Sigmoid colon (tissue), 7 donors: ENCODE data around the gene CDC42BPB. TPM values are rescaled to one million over a fixed set of nuclear protein-coding genes. Genes with fewer than 3 reads are reported as not detected.
A peak's percentile ranks its signal among the peaks of the same experiment; 100 is the strongest.

ENCODE experiments used
- DNase-seq: peaks from one replicate; pipeline ENCODE4 v3.0.0-alpha.2; 2019
- H3K27ac ChIP-seq, 4 donors: fragments of 200-600 bp; sonication (generic); one replicate each; pipeline ENCODE4 v1.5.1; 2016 to 2019; ENCODE audit warnings: mild to moderate bottlenecking in 1 of 4
- H3K27me3 ChIP-seq, 3 donors: fragments of 200-600 bp; sonication (generic); one replicate each; pipeline ENCODE4 v1.5.1; 2019; ENCODE audit warnings: mild to moderate bottlenecking in 1 of 3
- H3K36me3 ChIP-seq, 4 donors: fragments of 200-600 bp; sonication (generic); one replicate each; pipeline ENCODE4 v1.5.1; 2016 to 2019
- H3K4me1 ChIP-seq, 4 donors: fragments of 200-600 bp; sonication (generic); one replicate each; pipeline ENCODE4 v1.5.1; 2017 to 2019
- H3K4me3 ChIP-seq, 4 donors: fragments of 200-600 bp; sonication (generic); one replicate each; pipeline ENCODE4 v1.5.1; 2017 to 2019; ENCODE audit warnings: mild to moderate bottlenecking in 2 of 4, moderate library complexity in 1 of 4
- H3K9me3 ChIP-seq, 4 donors: fragments of 200-600 bp in 3 of 4; sonication (generic) in 3 of 4; one replicate each; pipeline versions ENCODE4 v1.5.1 to v1.6.1; 2013 to 2019
- EP300 ChIP-seq, 4 donors: sonication (generic); formaldehyde crosslinking; IDR thresholded peaks; one replicate each; pipeline ENCODE4 v1.6.1; 2017; ENCODE audit warnings: antibody characterized with exemption in 4 of 4
- POLR2A ChIP-seq, 2 donors: fragments of 450-650 bp; IDR thresholded peaks; one replicate each; pipeline ENCODE4 v1.6.1; 2016; ENCODE audit warnings: antibody characterized with exemption in 2 of 2, mild to moderate bottlenecking in 2 of 2, moderate library complexity in 2 of 2
- POLR2AphosphoS5 ChIP-seq, 4 donors: sonication (generic); formaldehyde crosslinking; IDR thresholded peaks; one replicate each; pipeline ENCODE4 v1.6.1; 2017; ENCODE audit warnings: antibody characterized with exemption in 4 of 4
- WGBS, 2 donors: extraction: QIAGEN DNeasy Blood & Tissue Kit; methylation state at CpG; one replicate each; pipeline ENCODE4 v1.1.7; 2013; 5-methylcytosine and 5-hydroxymethylcytosine counted together
- intact Hi-C: fragments of 100-400 bp; cut with DNase I; formaldehyde crosslinking; loops from one replicate; pipeline ENCODE4 v1.15.1; 2023
- polyA plus RNA-seq, 3 donors: library from polyadenylated mRNA; stranded (reverse); fragments of 200-250 nt; gene quantifications; one replicate each; pipeline ENCODE4 v1.2.3, GENCODE V29; 2013
- total RNA-seq, 4 donors: library from RNA; depleted of rRNA; stranded (reverse); fragments of >200 nt; gene quantifications; one replicate each; pipeline ENCODE4 v1.1.0, GENCODE V29; 2016
- TF ChIP-seq, protein P1 (sequence below), 4 experiments: fragments of 450-650 bp in 3 of 4; fragments of 200-600 bp in 1 of 4; IDR thresholded peaks; one replicate each; pipeline ENCODE4 v1.5.1; 2016 to 2019; ENCODE audit warnings: antibody characterized with exemption in 4 of 4, mild to moderate bottlenecking in 3 of 4, moderate library complexity in 2 of 4
- donor health status: healthy with polysubstance abuse.
- donor health status: Bipolar disorder and iron deficiency.
- donor health status: healthy.

CDC42BPB gene
- total and polyA plus RNA-seq, 7 donors = 18.0 to 82.3 (median 58.5) TPM

GRCh38 chr14:103065861-103066260 is 8.5 kb upstream of the CDC42BPB start:
- H3K27me3 ChIP-seq = no peaks in the 10 kb centered on the region
- TF ChIP-seq POLR2AphosphoS5 (IDR thresholded peaks at IDR 0.05) (no peak), EP300 (IDR thresholded peaks at IDR 0.05) (no peak), POLR2A (IDR thresholded peaks at IDR 0.05) (no peak)
- TF ChIP-seq, protein P1, sequence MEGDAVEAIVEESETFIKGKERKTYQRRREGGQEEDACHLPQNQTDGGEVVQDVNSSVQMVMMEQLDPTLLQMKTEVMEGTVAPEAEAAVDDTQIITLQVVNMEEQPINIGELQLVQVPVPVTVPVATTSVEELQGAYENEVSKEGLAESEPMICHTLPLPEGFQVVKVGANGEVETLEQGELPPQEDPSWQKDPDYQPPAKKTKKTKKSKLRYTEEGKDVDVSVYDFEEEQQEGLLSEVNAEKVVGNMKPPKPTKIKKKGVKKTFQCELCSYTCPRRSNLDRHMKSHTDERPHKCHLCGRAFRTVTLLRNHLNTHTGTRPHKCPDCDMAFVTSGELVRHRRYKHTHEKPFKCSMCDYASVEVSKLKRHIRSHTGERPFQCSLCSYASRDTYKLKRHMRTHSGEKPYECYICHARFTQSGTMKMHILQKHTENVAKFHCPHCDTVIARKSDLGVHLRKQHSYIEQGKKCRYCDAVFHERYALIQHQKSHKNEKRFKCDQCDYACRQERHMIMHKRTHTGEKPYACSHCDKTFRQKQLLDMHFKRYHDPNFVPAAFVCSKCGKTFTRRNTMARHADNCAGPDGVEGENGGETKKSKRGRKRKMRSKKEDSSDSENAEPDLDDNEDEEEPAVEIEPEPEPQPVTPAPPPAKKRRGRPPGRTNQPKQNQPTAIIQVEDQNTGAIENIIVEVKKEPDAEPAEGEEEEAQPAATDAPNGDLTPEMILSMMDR (IDR thresholded peaks at IDR 0.05) = no peak
- H3K27ac ChIP-seq = peak overlapping the region in 1 of 4 donors; percentile 3
- 84 to 89% methylated on average over 7 of the region's 7 CpGs for WGBS, 2 donors
- H3K4me3 ChIP-seq = no peak overlapping the region
- H3K9me3 ChIP-seq = no peaks in the 10 kb centered on the region
- H3K36me3 ChIP-seq = no peaks in the 10 kb centered on the region
- no peaks in the 10 kb centered on the region for H3K4me1 ChIP-seq
- peak; percentile 48 for DNase-seq
- intact Hi-C loops = no loop called here

DNA sequence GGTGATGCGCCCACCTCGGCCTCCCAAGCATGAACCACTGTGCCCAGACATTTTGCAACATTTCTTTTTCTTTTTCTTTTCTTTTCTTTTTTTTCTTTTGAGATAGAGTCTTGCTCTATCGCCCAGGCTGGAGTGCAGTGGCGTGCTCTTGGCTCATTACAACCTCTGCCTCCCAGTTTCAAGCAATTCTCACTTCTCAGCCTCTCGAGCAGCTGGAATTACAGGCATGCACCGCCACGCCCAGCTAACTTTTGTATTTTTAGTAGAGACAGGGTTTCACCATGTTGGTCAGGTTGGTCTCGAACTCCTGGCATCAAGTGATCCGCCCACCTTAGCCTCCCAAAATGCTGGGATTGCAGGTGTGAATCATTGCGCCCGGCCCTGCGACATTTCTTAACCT is 7.6 kb upstream of the CDC42BPB start:
- no peak for TF ChIP-seq POLR2AphosphoS5 (IDR thresholded peaks at IDR 0.05)
- TF ChIP-seq POLR2A (IDR thresholded peaks at IDR 0.05) = no peak
- TF ChIP-seq, protein P1 (IDR thresholded peaks at IDR 0.05) = no peak
- TF ChIP-seq EP300 (IDR thresholded peaks at IDR 0.05) = no peak
- no peak overlapping the region for H3K27ac ChIP-seq
- 88 to 91% methylated on average over 12 of the region's 12 CpGs for WGBS, 2 donors
- no peaks in the 10 kb centered on the region for H3K36me3 ChIP-seq
- H3K4me3 ChIP-seq = no peak overlapping the region
- intact Hi-C loops = no loop called here
- peak; percentile 20 for DNase-seq
- H3K4me1 ChIP-seq = peaks cover 0 to 1% (median 0%) of the 10 kb centered on the region in 4 donors
- H3K9me3 ChIP-seq = no peaks in the 10 kb centered on the region
- no peaks in the 10 kb centered on the region for H3K27me3 ChIP-seq

GRCh38 chr14:103064436-103064835 is 7.1 kb upstream of the CDC42BPB start:
- Histone ChIP-seq H3K4me1 (peaks cover 0 to 7% (median 0%) of the 10 kb centered on the region in 4 donors), H3K4me3 (no peak overlapping the region), H3K27ac (no peak overlapping the region), H3K9me3 (no peaks in the 10 kb centered on the region), H3K36me3 (no peaks in the 10 kb centered on the region), H3K27me3 (no peaks in the 10 kb centered on the region)
- WGBS, 2 donors = 95 to 97% methylated on average over 4 of the region's 4 CpGs
- no peak for DNase-seq
- TF ChIP-seq POLR2AphosphoS5 (IDR thresholded peaks at IDR 0.05) = no peak
- TF ChIP-seq POLR2A (IDR thresholded peaks at IDR 0.05) = no peak
- TF ChIP-seq, protein P1 (IDR thresholded peaks at IDR 0.05) = no peak
- no peak for TF ChIP-seq EP300 (IDR thresholded peaks at IDR 0.05)
- intact Hi-C loops = no loop called here

GRCh38 chr14:103061482-103061976 is 4.2 kb upstream of the CDC42BPB start:
- H3K9me3 ChIP-seq = no peaks in the 10 kb centered on the region
- peak; percentile 33 for DNase-seq
- H3K36me3 ChIP-seq = no peaks in the 10 kb centered on the region
- no peak for TF ChIP-seq EP300 (IDR thresholded peaks at IDR 0.05)
- no peak for TF ChIP-seq POLR2AphosphoS5 (IDR thresholded peaks at IDR 0.05)
- TF ChIP-seq, protein P1 (IDR thresholded peaks at IDR 0.05) = no peak
- TF ChIP-seq POLR2A (IDR thresholded peaks at IDR 0.05) = no peak
- 75 to 84% methylated on average over 6 of the region's 6 CpGs for WGBS, 2 donors
- no peak overlapping the region for H3K27ac ChIP-seq
- peaks cover 0 to 22% (median 16%) of the 10 kb centered on the region in 4 donors for H3K4me1 ChIP-seq
- intact Hi-C loops = no loop called here
- H3K27me3 ChIP-seq = no peaks in the 10 kb centered on the region
- H3K4me3 ChIP-seq = no peak overlapping the region

DNA sequence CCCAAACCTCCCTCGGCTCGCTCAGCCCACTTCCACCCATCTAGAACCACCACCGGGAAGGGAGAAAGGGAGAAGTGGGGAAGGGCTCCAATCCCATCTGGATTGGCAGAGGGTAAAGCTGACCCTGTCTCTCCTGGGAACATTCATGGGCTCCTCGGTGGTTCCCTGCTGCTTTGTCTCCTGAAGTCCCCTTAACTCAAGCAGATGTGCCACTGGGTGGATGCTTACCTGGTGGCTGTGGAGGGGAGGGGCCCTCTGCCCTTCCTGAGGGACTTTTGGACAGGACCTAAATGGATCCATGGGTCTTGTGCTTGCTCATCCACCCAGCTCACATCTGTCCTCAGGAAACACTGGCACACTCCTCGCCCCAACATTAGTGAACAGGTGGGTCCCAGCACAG is 2.2 kb upstream of the CDC42BPB start:
- H3K4me3 ChIP-seq = no peak overlapping the region
- no peaks in the 10 kb centered on the region for H3K36me3 ChIP-seq
- TF ChIP-seq POLR2AphosphoS5 (IDR thresholded peaks at IDR 0.05) = no peak
- TF ChIP-seq POLR2A (IDR thresholded peaks at IDR 0.05) = no peak
- TF ChIP-seq, protein P1 (IDR thresholded peaks at IDR 0.05) = no peak
- TF ChIP-seq EP300 (IDR thresholded peaks at IDR 0.05) = no peak
- 79 to 85% methylated on average over 5 of the region's 5 CpGs for WGBS, 2 donors
- intact Hi-C loops = no loop called here
- H3K27me3 ChIP-seq = no peaks in the 10 kb centered on the region
- no peaks in the 10 kb centered on the region for H3K9me3 ChIP-seq
- H3K27ac ChIP-seq = no peak overlapping the region
- H3K4me1 ChIP-seq = peaks cover 0 to 41% (median 33%) of the 10 kb centered on the region in 4 donors
- DNase-seq = no peak
